ENCODE measurements around the gene RAB9B.
A peak's percentile ranks its signal among the peaks of the same experiment; 100 is the strongest.
"Not testable (repeated sequence)": the region's sequence is repeated elsewhere in the genome, so short reads cannot be mapped to it uniquely, and the experiment has no call there.

Gene RAB9B

DNA sequence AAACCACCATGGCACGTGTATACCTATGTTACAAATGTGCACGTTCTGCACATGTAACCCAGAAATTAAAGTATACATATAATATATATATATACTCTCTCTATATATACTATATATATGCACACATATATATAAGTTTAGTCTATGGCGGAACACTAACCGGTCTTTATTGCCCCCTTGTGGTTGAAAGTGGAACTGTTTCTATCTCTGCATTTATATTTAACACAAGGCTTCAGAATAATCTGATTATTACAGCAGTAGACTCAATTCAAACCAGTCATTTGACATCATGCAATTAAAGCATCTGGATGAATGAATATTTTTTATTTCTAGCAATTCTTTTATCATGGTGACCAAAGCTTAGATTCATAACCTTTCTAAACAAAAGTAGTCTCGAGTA lies 14.6 kb downstream of the RAB9B start:
- in situ Hi-C loops (cut with MboI; ENCODE audit: low sequenced_read_pairs, unreplicated experiment) = loop anchor here (10.0 kb wide), 1 partner anchor 293 kb away; no protein-coding TSS in a partner anchor

DNA sequence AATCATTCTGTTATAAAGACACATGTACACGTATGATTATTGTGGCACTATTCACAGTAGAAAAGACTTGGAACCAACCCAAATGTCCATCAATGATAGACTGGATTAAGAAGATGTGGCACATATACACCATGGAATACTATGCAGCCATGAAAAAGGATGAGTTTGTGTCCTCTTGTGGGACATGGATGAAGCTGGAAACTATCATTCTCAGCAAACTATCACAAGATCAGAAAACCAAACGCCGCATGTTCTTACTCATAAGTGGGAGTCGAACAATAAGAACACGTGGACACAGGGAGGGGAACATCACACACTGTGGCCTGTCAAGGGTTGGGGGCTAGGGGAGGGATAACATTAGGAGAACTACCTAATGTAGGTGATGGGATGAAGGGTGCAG lies 15.0 kb downstream of the RAB9B start:
- not testable (repeated sequence) for DNase-seq (ENCODE audit: low spot score)
- in situ Hi-C loops (cut with MboI; ENCODE audit: low sequenced_read_pairs, unreplicated experiment) = loop anchor here (10.0 kb wide), 1 partner anchor 292 kb away; no protein-coding TSS in a partner anchor

More for the DNA sequence above, 14.6 kb downstream of the RAB9B start:
- DNase-seq (ENCODE audit: low spot score) = peak; percentile 17
- TF ChIP-seq, protein P1, sequence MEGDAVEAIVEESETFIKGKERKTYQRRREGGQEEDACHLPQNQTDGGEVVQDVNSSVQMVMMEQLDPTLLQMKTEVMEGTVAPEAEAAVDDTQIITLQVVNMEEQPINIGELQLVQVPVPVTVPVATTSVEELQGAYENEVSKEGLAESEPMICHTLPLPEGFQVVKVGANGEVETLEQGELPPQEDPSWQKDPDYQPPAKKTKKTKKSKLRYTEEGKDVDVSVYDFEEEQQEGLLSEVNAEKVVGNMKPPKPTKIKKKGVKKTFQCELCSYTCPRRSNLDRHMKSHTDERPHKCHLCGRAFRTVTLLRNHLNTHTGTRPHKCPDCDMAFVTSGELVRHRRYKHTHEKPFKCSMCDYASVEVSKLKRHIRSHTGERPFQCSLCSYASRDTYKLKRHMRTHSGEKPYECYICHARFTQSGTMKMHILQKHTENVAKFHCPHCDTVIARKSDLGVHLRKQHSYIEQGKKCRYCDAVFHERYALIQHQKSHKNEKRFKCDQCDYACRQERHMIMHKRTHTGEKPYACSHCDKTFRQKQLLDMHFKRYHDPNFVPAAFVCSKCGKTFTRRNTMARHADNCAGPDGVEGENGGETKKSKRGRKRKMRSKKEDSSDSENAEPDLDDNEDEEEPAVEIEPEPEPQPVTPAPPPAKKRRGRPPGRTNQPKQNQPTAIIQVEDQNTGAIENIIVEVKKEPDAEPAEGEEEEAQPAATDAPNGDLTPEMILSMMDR (IDR thresholded peaks at IDR 0.05; ENCODE audit: borderline replicate concordance, control extremely low read depth, extremely low read depth, insufficient read depth, missing control alignments) = peak; percentile 45

DNA sequence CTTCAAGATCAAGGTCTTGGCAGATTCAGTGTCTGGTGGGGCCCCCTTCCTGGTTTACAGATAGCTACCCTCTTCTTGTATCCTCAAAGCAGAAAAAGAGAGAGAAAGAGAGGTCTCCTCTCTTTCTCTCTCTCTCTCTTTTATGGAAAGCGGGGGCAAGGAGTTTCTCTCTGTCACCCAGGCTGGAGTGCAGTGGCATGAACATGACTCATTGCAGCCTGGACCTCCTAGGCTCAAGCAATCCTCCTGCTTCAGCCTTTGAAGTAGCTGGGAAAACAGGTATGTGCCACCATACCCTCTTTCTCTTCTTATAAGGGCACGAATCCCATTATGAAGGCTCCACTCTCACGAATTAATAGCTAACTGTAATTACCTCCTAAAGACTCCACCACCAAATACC lies 20.2 kb downstream of the RAB9B start:
- DNase-seq (ENCODE audit: low spot score) = no peak
- in situ Hi-C loops (cut with MboI; ENCODE audit: low sequenced_read_pairs, unreplicated experiment) = loop anchor here (10.0 kb wide), 1 partner anchor 287 kb away; no protein-coding TSS in a partner anchor
- TF ChIP-seq, protein P1 (IDR thresholded peaks at IDR 0.05; ENCODE audit: borderline replicate concordance, control extremely low read depth, extremely low read depth, insufficient read depth, missing control alignments) = no peak

DNA sequence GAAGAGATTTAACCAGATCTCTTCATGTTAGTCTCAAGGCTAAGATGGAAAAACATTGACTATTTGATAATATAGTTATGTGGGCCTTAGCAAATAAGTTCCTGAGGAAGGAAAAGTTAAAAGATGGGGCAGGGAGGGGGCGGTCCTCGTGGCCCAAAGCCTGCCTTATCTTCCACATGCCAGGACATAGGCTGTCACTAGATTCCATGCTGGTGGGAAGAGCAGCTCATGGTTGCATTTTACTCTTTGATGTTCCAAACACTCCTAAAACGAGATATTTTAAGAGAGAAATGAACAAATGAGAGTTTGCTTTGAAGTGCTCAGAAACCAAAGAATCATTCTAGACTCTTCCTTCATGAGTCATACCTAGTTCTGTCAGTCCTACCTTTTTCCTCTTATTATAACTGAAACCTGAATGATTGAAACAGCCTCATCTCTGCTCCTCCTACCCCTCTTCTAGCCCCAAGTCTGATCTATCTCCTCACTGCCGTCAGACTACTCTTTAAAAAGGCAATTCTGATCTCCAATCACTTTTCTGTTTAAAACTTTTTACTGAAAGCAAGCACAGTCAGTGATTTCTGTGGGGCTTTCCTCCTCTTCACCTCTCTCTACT lies 25.1 kb downstream of the RAB9B start:
- DNase-seq (ENCODE audit: low spot score) = no peak
- TF ChIP-seq, protein P1 (IDR thresholded peaks at IDR 0.05; ENCODE audit: borderline replicate concordance, control extremely low read depth, extremely low read depth, insufficient read depth, missing control alignments) = no peak
- in situ Hi-C loops (cut with MboI; ENCODE audit: low sequenced_read_pairs, unreplicated experiment) = no loop called here

DNA sequence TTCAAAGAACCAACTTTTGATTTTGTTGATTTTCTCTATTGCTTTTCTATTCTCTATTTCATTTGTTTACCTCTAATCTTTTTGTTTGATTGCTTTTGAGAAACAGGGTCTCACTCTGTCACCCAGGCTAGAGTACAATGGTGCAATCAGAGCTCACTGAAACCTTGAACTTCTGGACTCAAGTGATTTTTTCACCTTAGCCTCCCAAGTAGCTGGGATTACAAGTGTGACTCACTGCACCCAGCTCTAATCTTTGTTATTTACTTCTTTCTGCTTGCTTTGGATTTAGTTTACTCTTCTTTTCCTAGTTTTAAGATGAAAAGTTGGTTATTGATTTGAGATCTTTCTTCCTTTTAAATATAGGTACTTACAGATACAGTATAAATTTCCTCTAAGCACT lies 26.2 kb downstream of the RAB9B start:
- in situ Hi-C loops (cut with MboI; ENCODE audit: low sequenced_read_pairs, unreplicated experiment) = no loop called here
- TF ChIP-seq, protein P1 (IDR thresholded peaks at IDR 0.05; ENCODE audit: borderline replicate concordance, control extremely low read depth, extremely low read depth, insufficient read depth, missing control alignments) = no peak
- no peak for DNase-seq (ENCODE audit: low spot score)

DNA sequence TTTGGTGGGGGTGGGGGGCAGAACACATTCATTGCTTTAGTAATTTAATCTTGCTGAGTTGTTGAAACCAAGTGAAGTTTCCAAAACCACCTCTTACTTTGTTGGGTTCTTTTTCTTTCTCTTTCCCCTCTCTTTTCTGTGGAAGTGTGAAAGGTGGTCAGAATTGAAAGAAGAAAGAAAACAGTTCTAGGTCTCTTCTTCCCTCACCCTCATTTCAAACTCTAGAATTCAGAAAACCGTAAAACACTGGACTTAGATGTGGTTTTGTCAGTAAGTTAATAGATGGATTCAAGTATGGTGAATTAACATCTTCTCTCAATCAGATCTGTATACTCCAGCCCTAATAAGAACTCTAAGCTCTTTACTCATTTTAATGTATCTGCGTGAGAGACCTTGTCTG lies 31.7 kb downstream of the RAB9B start:
- in situ Hi-C loops (cut with MboI; ENCODE audit: low sequenced_read_pairs, unreplicated experiment) = no loop called here
- TF ChIP-seq, protein P1 (IDR thresholded peaks at IDR 0.05; ENCODE audit: borderline replicate concordance, control extremely low read depth, extremely low read depth, insufficient read depth, missing control alignments) = no peak
- no peak for DNase-seq (ENCODE audit: low spot score)

DNA sequence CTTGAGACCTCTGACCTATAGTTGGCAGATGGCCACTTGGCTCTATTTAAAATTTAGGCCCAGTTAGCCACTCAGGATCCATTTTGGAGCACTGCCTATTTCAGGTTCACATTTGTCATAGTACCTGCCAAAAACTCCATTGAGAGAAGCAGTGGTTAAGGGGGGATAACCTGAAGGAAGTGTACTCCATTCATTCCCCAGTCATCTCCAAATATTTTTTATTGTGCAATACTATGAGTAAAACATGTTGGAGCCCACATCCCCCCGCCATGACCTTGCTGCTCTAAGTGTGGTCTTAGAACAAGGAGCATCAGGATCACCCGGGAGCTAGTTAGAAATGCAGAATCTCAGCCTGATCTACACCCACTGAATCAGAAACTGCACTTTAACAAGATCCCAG lies 34.4 kb downstream of the RAB9B start:
- TF ChIP-seq, protein P1 (IDR thresholded peaks at IDR 0.05; ENCODE audit: borderline replicate concordance, control extremely low read depth, extremely low read depth, insufficient read depth, missing control alignments) = no peak
- in situ Hi-C loops (cut with MboI; ENCODE audit: low sequenced_read_pairs, unreplicated experiment) = no loop called here
- DNase-seq (ENCODE audit: low spot score) = no peak

Measured in GM13976 (cell line).